Kidney tubule cell (primary cell): ENCODE measurements around the gene MOV10L1.
"Not testable (repeated sequence)": the region's sequence is repeated elsewhere in the genome, so short reads cannot be mapped to it uniquely, and the experiment has no call there.

Source experiments
- DNase-seq: peaks from one replicate; pipeline ENCODE4 v3.0.0-alpha.2; 2018; ENCODE audit warnings: low spot score

Gene MOV10L1

GRCh38 chr22:50138041-50138440, 48.2 kb downstream of the MOV10L1 start:
- DNase-seq: peak; percentile 62

GRCh38 chr22:50138988-50139387, 49.2 kb downstream of the MOV10L1 start:
- no peak for DNase-seq

DNA sequence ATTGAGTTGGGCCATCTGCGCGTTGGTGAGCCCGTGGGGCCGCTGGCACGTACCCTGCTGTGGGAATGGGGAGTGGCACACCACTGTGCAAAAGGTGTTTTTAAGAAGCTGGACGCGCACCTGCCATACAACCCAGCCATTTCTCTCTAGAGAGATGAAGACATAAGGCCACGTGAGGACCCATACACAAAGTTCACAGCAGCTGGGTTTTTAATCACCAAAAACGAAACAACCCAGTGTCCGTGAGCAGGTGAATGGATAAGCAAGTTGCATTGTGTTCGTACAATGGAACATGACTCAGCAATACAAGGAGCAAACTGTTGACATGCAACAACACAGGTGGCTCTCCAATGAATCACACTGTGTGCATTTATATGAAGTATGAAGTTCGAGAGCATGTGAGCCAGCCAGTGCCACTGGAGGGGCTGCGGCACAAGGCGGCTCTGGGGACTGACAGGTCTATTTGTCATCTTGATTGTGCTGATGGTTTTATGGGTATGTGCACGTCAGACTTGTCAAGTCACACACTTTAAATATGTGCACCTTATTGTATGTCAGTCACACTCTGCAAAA, 50.1 kb downstream of the MOV10L1 start:
- DNase-seq: peak; percentile 42

- DNase-seq: no peak
Measured at GRCh38 chr22:50140615-50141014, 50.8 kb downstream of the MOV10L1 start.

GRCh38 chr22:50141462-50141861, 51.7 kb downstream of the MOV10L1 start:
- no peak for DNase-seq

GRCh38 chr22:50141891-50142363, 52.1 kb downstream of the MOV10L1 start:
- DNase-seq: no peak

DNA sequence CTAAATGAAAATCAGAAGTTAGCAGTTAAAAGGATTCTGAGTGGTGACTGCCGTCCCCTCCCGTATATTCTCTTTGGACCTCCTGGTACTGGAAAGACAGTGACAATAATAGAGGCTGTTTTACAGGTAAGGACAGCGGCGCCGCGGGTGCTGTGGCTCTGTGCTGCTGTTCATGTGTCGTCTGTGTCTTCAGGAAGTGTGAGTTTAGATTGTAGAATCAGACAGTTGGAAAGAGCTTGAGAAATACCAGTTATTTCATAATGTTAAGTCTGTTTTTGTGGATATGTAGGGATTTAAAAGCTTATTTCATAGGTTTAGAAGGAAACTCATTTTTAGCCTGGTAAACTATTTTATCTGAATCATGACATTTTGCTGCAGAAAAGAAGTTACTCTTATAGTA, 53.3 kb downstream of the MOV10L1 start:
- no peak for DNase-seq

- DNase-seq: no peak
Measured at GRCh38 chr22:50144005-50144614, 54.3 kb downstream of the MOV10L1 start.

DNA sequence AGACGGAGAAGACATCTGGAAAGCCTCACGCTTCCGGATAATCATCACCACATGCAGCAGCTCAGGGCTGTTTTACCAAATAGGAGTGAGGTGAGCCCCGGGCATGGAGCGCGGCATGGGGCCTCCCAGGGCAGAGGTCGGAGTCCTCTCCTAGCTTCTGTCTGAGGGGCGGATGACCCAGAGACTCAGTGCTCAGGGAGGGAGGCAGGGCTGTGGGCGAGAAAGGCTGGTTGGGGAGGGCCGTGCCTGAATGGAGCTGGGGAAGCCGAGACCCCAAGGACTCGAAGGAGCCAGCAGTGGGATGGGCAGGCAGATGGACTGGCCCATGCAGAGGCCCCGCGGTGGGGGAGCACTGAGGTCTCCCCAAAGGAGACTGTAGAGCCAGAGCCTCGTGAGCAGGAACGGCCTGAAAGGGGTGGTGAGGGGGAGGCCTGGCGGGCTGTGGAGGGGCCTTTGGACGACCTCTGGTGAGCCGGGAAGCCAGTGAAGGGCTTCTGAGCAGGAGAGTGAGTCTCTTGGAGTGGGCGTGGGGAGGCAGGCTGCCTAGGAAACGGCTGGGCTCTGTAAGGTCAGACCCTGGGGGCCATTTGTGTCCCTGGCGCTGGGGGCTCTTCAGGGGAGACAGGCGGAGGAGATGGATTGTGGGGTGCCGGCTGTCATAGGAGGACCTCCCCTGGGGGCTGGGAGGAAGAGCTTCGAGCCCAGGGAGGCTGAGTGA, 56.1 kb downstream of the MOV10L1 start:
- no peak for DNase-seq

GRCh38 chr22:50146439-50147238, 56.8 kb downstream of the MOV10L1 start:
- peak; percentile 79 for DNase-seq

GRCh38 chr22:50147258-50148165, 57.7 kb downstream of the MOV10L1 start:
- DNase-seq: not testable (repeated sequence)

DNA sequence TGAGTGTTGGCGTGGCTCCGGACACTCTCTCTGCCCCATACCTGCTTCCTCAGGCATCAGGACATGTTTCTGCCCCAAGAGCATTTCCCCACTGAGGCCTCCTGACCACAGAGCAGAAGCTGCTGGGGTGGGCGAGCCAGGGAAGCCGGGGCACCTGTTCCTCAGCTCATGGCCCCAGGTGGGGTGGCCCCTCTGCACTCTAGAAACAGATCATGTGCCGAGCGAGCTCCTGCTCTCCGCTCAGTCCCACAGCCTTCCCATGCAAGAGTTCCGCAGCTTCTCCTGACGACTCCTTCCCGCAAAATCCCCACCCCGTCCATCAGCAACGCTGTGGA, 58.3 kb downstream of the MOV10L1 start:
- no peak for DNase-seq

DNA sequence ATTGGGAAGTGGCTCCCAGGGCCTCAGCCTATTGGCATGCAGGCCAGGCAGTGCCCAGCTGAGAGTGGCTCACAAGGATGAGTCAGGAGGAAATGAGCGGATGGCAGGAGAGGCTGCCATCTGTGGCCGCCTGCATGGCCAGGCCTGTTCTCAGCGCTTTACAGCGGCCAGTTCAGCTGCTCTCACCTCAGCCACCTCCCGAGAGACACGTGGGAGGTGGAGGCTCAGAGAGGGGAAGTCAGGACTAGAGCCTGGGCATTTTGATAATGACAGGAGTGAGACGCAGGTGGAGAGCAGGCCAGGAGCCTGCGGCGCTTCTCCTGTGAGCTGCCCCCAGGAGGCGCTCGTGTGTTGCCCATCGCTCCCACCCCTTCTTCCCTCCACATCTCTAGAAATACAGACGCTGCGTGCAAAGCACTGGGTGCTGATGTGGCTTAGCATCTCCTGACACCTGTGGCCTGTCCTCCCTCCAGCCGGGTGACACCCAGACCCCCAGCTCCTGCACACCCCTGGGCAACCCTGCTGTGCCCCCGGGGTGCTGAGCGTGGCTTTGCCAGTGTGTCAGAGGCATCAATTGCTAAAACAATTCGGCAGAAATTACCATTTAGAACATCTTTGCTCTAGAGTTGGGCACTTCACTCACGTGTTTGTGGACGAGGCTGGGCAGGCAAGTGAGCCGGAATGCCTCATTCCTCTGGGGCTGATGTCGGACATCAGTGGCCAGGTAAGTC, 59.4 kb downstream of the MOV10L1 start:
- peak; percentile 91 for DNase-seq

GRCh38 chr22:50150161-50151129, 60.6 kb downstream of the MOV10L1 start:
- DNase-seq: peak; percentile 59

DNA sequence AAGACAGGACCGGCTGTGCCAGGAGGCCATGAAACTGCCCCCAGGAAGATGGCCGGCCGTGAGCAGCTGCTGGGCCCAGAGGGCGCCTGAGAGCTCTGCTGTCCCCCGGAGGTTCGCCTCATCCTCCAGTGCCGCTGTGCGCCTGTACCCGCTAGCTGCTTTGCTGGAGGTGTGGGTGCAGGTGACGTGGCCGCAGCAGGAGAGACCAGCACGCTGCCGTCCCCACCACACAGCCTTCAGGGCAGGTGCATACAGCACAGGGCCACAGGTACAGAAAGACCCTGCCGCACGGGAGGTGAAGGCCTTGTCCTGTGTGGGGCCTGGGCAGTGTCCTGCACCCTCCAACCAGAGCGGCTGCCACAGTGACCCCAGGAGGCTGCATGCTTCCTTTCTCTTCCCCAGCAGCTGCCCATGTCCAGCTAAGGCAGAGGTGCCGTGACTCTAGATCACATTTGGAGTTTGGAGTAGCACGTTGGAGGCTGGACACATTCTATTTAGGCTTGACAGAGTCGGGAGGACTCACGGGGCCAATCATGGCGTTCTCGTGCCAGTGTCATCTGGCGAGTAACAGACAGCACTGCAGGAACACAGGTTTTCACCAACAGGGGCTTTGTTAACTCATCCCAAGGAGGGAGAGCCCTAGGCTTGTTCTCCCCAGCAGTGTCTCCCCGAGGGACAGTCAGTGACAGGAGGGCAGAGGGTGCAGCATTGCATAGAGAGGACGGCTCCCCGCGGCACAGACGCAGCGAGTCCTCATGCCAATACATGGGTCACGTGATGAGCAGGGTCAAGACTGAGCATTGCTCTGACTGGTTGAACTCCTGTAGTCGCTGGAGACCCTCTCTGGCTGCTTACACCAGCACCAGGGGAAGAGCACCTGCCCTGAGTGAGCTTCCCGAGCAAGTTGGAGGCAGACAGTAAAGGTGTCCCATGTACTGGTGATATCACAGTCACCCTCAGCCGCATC, 62.0 kb downstream of the MOV10L1 start:
- no peak for DNase-seq

GRCh38 chr22:50153056-50153755, 63.4 kb downstream of the MOV10L1 start:
- no peak for DNase-seq

- DNase-seq: no peak
Measured at GRCh38 chr22:50153756-50154140, 63.9 kb downstream of the MOV10L1 start.
